ENCODE data around the gene RABL2A. TPM values are rescaled to one million over a fixed set of nuclear protein-coding genes. Genes with fewer than 3 reads are reported as not detected.
"Not testable (repeated sequence)": the region's sequence is repeated elsewhere in the genome, so short reads cannot be mapped to it uniquely, and the experiment has no call there.

The RABL2A gene
- total and polyA plus RNA-seq, 9 donors: 9.5 to 32.9 (median 22.1) TPM

- WGBS, 3 donors: 1 to 11% (median 7%) methylated on average over 19 to 20 of the region's 20 CpGs
- Histone ChIP-seq H3K27ac (peak overlapping the region; percentile 57 to 86), H3K4me3 (peak overlapping the region; percentile 78)
- H3K4me1 ChIP-seq (ENCODE audit: insufficient read depth); H3K27me3 ChIP-seq; H3K36me3 ChIP-seq; intact Hi-C loops (cut with DNase I); H3K9me3 ChIP-seq: not testable (repeated sequence)
- TF ChIP-seq POLR2A (IDR thresholded peaks at IDR 0.05) (peak; percentile 26), CTCF (IDR thresholded peaks at IDR 0.05) (peak; percentile 98 to 100 (median 100))
- DNase-seq: peak; percentile 87 to 97 (median 94)
Observed at GRCh38 chr2:113604085-113604477, 23.0 kb upstream of the RABL2A start.

- intact Hi-C loops (cut with DNase I); H3K27me3 ChIP-seq; DNase-seq; H3K4me1 ChIP-seq (ENCODE audit: insufficient read depth); H3K36me3 ChIP-seq; H3K4me3 ChIP-seq; H3K9me3 ChIP-seq: not testable (repeated sequence)
- 68 to 76% (median 71%) methylated on average over 5 of the region's 5 CpGs for WGBS, 3 donors
- peak overlapping the region in 1 of 2 donors; percentile 86 for H3K27ac ChIP-seq
Observed at GRCh38 chr2:113604661-113605060, 22.4 kb upstream of the RABL2A start.

DNA sequence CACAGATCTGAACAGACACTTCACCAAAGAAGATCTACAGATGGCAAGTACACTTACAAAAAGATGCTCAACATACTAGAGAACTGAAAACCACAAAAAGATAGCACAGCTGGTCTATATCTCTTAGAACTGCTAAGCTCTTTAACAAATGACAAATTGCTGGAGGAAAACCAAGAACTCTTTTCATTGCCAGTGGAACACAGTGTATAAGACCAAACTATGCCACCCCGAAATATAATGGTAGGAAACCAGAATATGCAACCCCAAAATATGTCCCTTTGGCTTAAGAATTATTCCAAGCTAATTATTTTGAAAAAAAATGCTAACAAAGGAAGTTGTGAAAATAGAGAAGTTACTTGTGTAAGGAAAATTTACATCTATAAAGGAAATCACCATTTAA, 21.0 kb upstream of the RABL2A start:
- intact Hi-C loops (cut with DNase I); H3K27ac ChIP-seq; H3K4me3 ChIP-seq; H3K36me3 ChIP-seq; DNase-seq; H3K9me3 ChIP-seq; H3K27me3 ChIP-seq; H3K4me1 ChIP-seq (ENCODE audit: insufficient read depth): not testable (repeated sequence)
- WGBS, 3 donors: 7 to 19% (median 7%) methylated on average over 1 of the region's 1 CpG

- H3K4me3 ChIP-seq; H3K9me3 ChIP-seq; intact Hi-C loops (cut with DNase I); H3K4me1 ChIP-seq (ENCODE audit: insufficient read depth); DNase-seq; H3K27me3 ChIP-seq; H3K27ac ChIP-seq; H3K36me3 ChIP-seq: not testable (repeated sequence)
- WGBS, 3 donors: 70 to 81% methylated on average over 4 to 6 of the region's 7 CpGs; no CpG with 5 or more reads in 1 of the 3 donors
Observed at GRCh38 chr2:113609822-113610221, 17.2 kb upstream of the RABL2A start.

GRCh38 chr2:113621002-113621401, 6.1 kb upstream of the RABL2A start:
- H3K4me3 ChIP-seq; H3K9me3 ChIP-seq; intact Hi-C loops (cut with DNase I); H3K27me3 ChIP-seq; H3K27ac ChIP-seq; DNase-seq; H3K36me3 ChIP-seq; H3K4me1 ChIP-seq (ENCODE audit: insufficient read depth): not testable (repeated sequence)
- 92 to 100% methylated on average over 1 to 4 of the region's 5 CpGs; no CpG with 5 or more reads in 1 of the 3 donors for WGBS, 3 donors

DNA sequence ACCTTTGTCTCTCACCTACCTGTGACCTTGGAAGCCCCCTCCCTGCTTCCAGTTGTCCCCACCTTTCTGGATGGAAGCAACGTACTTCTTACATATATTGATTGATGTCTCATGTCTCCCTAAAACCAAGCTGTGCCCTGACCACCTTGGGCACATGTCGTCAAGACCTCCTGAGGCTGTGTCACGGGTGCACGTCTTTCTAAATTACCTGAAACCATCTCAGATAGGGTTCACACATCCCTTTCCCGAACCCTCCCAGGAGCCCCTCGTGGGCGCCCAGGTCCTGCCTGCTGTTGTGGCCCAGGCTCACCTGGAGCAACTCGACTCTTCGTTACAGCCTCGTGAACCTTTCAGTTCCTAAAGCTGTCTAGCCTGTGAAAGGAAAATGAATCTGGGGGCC, 1.2 kb upstream of the RABL2A start:
- 68 to 73% (median 69%) methylated on average over 10 of the region's 10 CpGs for WGBS, 3 donors

DNA sequence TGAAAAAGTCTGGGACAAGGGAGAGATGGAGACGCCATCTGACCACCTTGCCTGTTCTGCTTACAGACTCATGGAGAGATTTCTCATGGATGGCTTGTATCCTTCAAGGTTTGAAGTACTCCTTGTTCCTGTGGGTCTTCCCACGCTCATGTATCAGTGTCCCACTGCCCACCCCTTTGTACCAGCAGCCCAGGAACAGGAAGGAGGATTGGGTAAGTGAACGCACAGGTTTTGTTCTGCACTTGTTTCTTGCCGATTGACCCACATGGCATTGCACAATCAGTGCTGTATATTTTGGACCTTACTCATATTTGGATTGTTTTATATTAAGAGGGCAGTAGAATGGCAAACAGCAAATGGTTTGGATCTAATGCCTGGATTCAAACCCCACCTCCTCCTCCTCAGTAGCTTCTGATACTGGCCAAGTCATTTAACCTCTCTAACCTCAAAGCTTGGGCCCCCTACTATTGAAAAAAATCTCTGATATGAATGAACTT, 5.8 kb downstream of the RABL2A start:
- H3K36me3 ChIP-seq; DNase-seq; intact Hi-C loops (cut with DNase I); H3K4me1 ChIP-seq (ENCODE audit: insufficient read depth); H3K4me3 ChIP-seq; H3K27me3 ChIP-seq; H3K9me3 ChIP-seq; H3K27ac ChIP-seq: not testable (repeated sequence)
- 71 to 86% (median 74%) methylated on average over 4 of the region's 4 CpGs for WGBS, 3 donors

More for the DNA sequence above, 1.2 kb upstream of the RABL2A start:
- H3K27me3 ChIP-seq; H3K4me1 ChIP-seq (ENCODE audit: insufficient read depth); H3K4me3 ChIP-seq; intact Hi-C loops (cut with DNase I); H3K9me3 ChIP-seq; H3K27ac ChIP-seq; H3K36me3 ChIP-seq: not testable (repeated sequence)
- DNase-seq: peak in 1 of 5 donors; percentile 26

GRCh38 chr2:113635358-113635757, 8.3 kb downstream of the RABL2A start:
- H3K4me3 ChIP-seq; intact Hi-C loops (cut with DNase I); DNase-seq; H3K4me1 ChIP-seq (ENCODE audit: insufficient read depth); H3K27me3 ChIP-seq; H3K36me3 ChIP-seq; H3K9me3 ChIP-seq; H3K27ac ChIP-seq: not testable (repeated sequence)
- 86 to 87% (median 87%) methylated on average over 12 of the region's 12 CpGs for WGBS, 3 donors

- H3K27ac ChIP-seq; H3K4me1 ChIP-seq (ENCODE audit: insufficient read depth); H3K27me3 ChIP-seq; intact Hi-C loops (cut with DNase I); H3K36me3 ChIP-seq; H3K4me3 ChIP-seq; DNase-seq; H3K9me3 ChIP-seq: not testable (repeated sequence)
- WGBS, 3 donors: 83 to 95% (median 90%) methylated on average over 2 to 4 of the region's 4 CpGs
Observed at GRCh38 chr2:113636226-113636625, 9.2 kb downstream of the RABL2A start.

DNA sequence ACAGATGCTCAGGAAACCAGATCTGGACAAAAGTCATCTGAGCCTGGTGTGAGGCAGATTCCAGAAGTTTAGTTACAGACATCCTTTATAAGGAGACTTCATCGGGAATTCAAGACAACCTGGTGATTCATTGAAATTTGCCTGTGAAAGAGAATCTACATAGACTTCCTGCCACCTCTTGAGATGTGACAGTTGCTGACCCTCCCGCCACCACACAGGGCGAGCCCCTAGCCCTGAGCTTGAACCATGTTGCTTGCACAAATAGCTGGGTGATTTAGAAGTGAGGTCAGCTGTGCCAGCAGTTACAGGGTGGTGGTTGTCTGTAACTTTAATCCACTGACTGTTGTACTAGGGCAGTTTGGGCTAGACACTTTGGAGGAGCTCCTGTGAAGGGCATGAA, 11.0 kb downstream of the RABL2A start:
- DNase-seq; H3K4me1 ChIP-seq (ENCODE audit: insufficient read depth); H3K27ac ChIP-seq; H3K9me3 ChIP-seq; H3K27me3 ChIP-seq; intact Hi-C loops (cut with DNase I); H3K36me3 ChIP-seq; H3K4me3 ChIP-seq: not testable (repeated sequence)
- WGBS, 3 donors: 75 to 91% (median 76%) methylated on average over 3 of the region's 3 CpGs

DNA sequence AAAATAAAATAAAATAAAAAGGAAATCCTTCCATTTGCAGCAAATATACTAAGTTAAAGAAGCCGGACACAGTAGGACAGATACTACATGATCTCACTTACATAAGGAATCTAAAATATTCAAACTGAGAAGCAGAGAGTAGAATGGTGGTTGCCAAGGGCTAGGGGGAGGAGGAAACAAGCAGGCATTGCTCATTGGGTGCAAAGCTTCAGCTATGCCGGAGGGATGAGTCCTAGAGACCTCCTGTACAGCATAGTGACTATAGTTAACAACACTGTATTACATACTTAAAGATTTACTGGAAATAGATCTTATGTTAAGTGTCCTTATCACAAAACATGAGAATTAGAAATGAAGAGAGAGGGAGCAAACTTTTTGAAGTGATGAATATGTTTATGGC, 19.2 kb downstream of the RABL2A start:
- H3K9me3 ChIP-seq; H3K4me3 ChIP-seq; H3K27ac ChIP-seq; H3K27me3 ChIP-seq; H3K4me1 ChIP-seq (ENCODE audit: insufficient read depth); DNase-seq; H3K36me3 ChIP-seq; intact Hi-C loops (cut with DNase I): not testable (repeated sequence)
- WGBS, 3 donors: 50 to 100% (median 67%) methylated on average over 1 to 2 of the region's 2 CpGs

Measured in ovary (tissue), 9 donors.